HCT116 (cell line): ENCODE data around the gene TMEM25. TPM values are rescaled to one million over a fixed set of nuclear protein-coding genes. Genes with fewer than 3 reads are reported as not detected.

Experiments
- ATAC-seq: fragments of 200-7000 bp; cut with Tn5 transposase; 2 replicates; pipeline ENCODE4 v1.9.1; 2020; ENCODE audit warnings: mild to moderate bottlenecking, moderate library complexity
- BruUV-seq: library from RNA; stranded (reverse); fragments of 400-500 nt; replicated peaks from 2 replicates; lab custom pipeline; 2021; lab: Mats Ljungman, UMichigan
- CTCF ChIA-PET: fragments of 300-600 bp; sonication (Branson Sonifier 250); formaldehyde crosslinking; loops from one replicate; lab custom pipeline; 2021; ENCODE audit warnings: antibody characterized with exemption; lab: Charles Lee
- POLR2A ChIA-PET: fragments of 300-600, 350-600 bp; sonication (Branson Sonifier 250); formaldehyde crosslinking; loops from one replicate; lab custom pipeline; 2021; ENCODE audit warnings: antibody characterized with exemption; lab: Charles Lee
- RAD21 ChIA-PET, 2 experiments: fragments of 300-600 bp; sonication (Branson Sonifier 250); formaldehyde crosslinking; loops; one replicate each; lab custom pipeline; 2023; ENCODE audit warnings: low total read pairs in 2 of 2; ENCODE audit not compliant: uncharacterized antibody in 2 of 2, unreplicated experiment in 2 of 2, low non-redundant PET in 1 of 2; lab: Charles Lee
- DNase-seq: peaks from one replicate; pipeline ENCODE4 v3.0.0-alpha.2; 2010; ENCODE audit warnings: low read depth, low spot score
- H2AFZ ChIP-seq: fragments of 200-600 bp; shearing (Covaris generic), sonication (generic); 2 replicates; pipeline ENCODE4 v1.6.1; 2017; ENCODE audit warnings: low read depth, mixed run types, mixed read lengths, antibody characterized with exemption, low read length; ENCODE audit not compliant: poor library complexity, severe bottlenecking
- H3K27ac ChIP-seq: 2 replicates; pipeline ENCODE4 v1.5.1; 2012; ENCODE audit warnings: low read depth, low read length
- H3K27me3 ChIP-seq: fragments of 200-600 bp; sonication (generic); 2 replicates; pipeline ENCODE4 v1.6.1; 2016; ENCODE audit warnings: mixed run types, low read length, mixed read lengths; ENCODE audit not compliant: insufficient read depth
- H3K36me3 ChIP-seq, 2 experiments: fragments of 200-500 bp in 1 of 2; fragments of 200-600 bp in 1 of 2; sonication (Bioruptor generic) in 1 of 2; sonication (generic) in 1 of 2; 2 replicates each; pipeline versions ENCODE4 v1.5.1 to v1.6.1; 2014 to 2016; ENCODE audit warnings: low read length in 2 of 2, inconsistent platforms in 1 of 2, mixed read lengths in 1 of 2, mixed run types in 1 of 2; ENCODE audit not compliant: insufficient read depth in 2 of 2, control insufficient read depth in 1 of 2
- H3K4me1 ChIP-seq, 2 experiments: fragments of 200-600 bp in 1 of 2; sonication (generic) in 1 of 2; 2 replicates each; pipeline versions ENCODE4 v1.5.1 to v1.6.1; 2012 to 2017; ENCODE audit warnings: low read length in 2 of 2, inconsistent platforms in 1 of 2, mild to moderate bottlenecking in 1 of 2, mixed read lengths in 1 of 2, mixed run types in 1 of 2, moderate library complexity in 1 of 2; ENCODE audit not compliant: insufficient read depth in 2 of 2, control insufficient read depth in 1 of 2
- H3K4me2 ChIP-seq: fragments of 200-600 bp; sonication (generic); 2 replicates; pipeline ENCODE4 v1.6.1; 2017; ENCODE audit warnings: mixed run types, low read length, mixed read lengths
- H3K4me3 ChIP-seq, 2 experiments: fragments of 200-600 bp in 1 of 2; sonication (generic) in 1 of 2; replicated peaks in 1 of 2; 2 replicates each; pipeline ENCODE4 v1.5.1; 2011 to 2016; ENCODE audit warnings: low read length in 2 of 2, control low read depth in 1 of 2, low read depth in 1 of 2, mild to moderate bottlenecking in 1 of 2, mixed read lengths in 1 of 2, mixed run types in 1 of 2
- H3K79me2 ChIP-seq: fragments of 200-600 bp; sonication (generic); 2 replicates; pipeline ENCODE4 v1.6.1; 2017; ENCODE audit warnings: mild to moderate bottlenecking, mixed run types, low read length, moderate library complexity, mixed read lengths; ENCODE audit not compliant: insufficient read depth
- H3K9ac ChIP-seq: fragments of 200-600 bp; sonication (generic); 2 replicates; pipeline ENCODE4 v1.6.1; 2016; ENCODE audit warnings: low read length, mixed read lengths
- H3K9me2 ChIP-seq: fragments of 200-600 bp; sonication (generic), shearing (Covaris generic); 2 replicates; pipeline ENCODE4 v1.6.1; 2017; ENCODE audit warnings: mixed run types, mild to moderate bottlenecking, moderate library complexity; ENCODE audit not compliant: insufficient read depth
- H3K9me3 ChIP-seq, 2 experiments: fragments of 200-500 bp in 1 of 2; fragments of 200-600 bp in 1 of 2; sonication (Bioruptor generic) in 1 of 2; sonication (generic) in 1 of 2; 2 replicates each; pipeline ENCODE4 v1.6.1; 2014 to 2017; ENCODE audit warnings: low read length in 2 of 2, mixed read lengths in 2 of 2, inconsistent platforms in 1 of 2, low read depth in 1 of 2, mild to moderate bottlenecking in 1 of 2, mixed run types in 1 of 2, moderate library complexity in 1 of 2; ENCODE audit not compliant: control insufficient read depth in 1 of 2, insufficient read depth in 1 of 2
- H4K20me1 ChIP-seq: fragments of 200-600 bp; sonication (generic), shearing (Covaris generic); 2 replicates; pipeline ENCODE4 v1.6.1; 2017; ENCODE audit warnings: mixed run types, mild to moderate bottlenecking, moderate library complexity; ENCODE audit not compliant: insufficient read depth
- CBX3 ChIP-seq: IDR thresholded peaks from 2 replicates; pipeline ENCODE4 v1.6.1; 2012; ENCODE audit warnings: low read depth
- CEBPB ChIP-seq: IDR thresholded peaks from 2 replicates; pipeline ENCODE4 v1.6.1; 2012; ENCODE audit warnings: low read depth
- EGR1 ChIP-seq: IDR thresholded peaks from 2 replicates; pipeline ENCODE4 v1.6.1; 2012; ENCODE audit warnings: low read depth
- ELF1 ChIP-seq: IDR thresholded peaks from 2 replicates; pipeline ENCODE4 v1.6.1; 2012; ENCODE audit warnings: low read depth, borderline replicate concordance
- EZH2 ChIP-seq: fragments of 200-600 bp; sonication (generic); IDR thresholded peaks from 2 replicates; pipeline ENCODE4 v1.6.1; 2017; ENCODE audit warnings: antibody characterized with exemption, mixed run types
- EZH2phosphoT487 ChIP-seq: fragments of 200-600 bp; IDR thresholded peaks from 2 replicates; pipeline ENCODE4 v1.6.1; 2018; ENCODE audit warnings: antibody characterized with exemption, borderline replicate concordance
- FOSL1 ChIP-seq: IDR thresholded peaks from 2 replicates; pipeline ENCODE4 v1.6.1; 2012; ENCODE audit warnings: low read depth
- JUND ChIP-seq: IDR thresholded peaks from 2 replicates; pipeline ENCODE4 v1.6.1; 2012
- POLR2AphosphoS5 ChIP-seq: IDR thresholded peaks from 2 replicates; pipeline ENCODE4 v1.6.1; 2011; ENCODE audit warnings: mild to moderate bottlenecking, low read depth, low read length, moderate library complexity
- RAD21 ChIP-seq: IDR thresholded peaks from 2 replicates; pipeline ENCODE4 v1.6.1; 2012; ENCODE audit warnings: low read depth, mild to moderate bottlenecking
- SIN3A ChIP-seq: IDR thresholded peaks from 2 replicates; pipeline ENCODE4 v1.6.1; 2012; ENCODE audit warnings: low read depth
- SP1 ChIP-seq: IDR thresholded peaks from 2 replicates; pipeline ENCODE4 v1.6.1; 2012; ENCODE audit warnings: low read depth
- SRF ChIP-seq: IDR thresholded peaks from 2 replicates; pipeline ENCODE4 v1.6.1; 2012; ENCODE audit warnings: low read depth
- TCF7L2 ChIP-seq: IDR thresholded peaks from 2 replicates; pipeline ENCODE4 v1.7.0; 2011; ENCODE audit warnings: borderline replicate concordance, inconsistent platforms; ENCODE audit not compliant: insufficient read depth, insufficient read length; ENCODE audit errors: extremely low read depth
- YY1 ChIP-seq: IDR thresholded peaks from 2 replicates; pipeline ENCODE4 v1.6.1; 2011; ENCODE audit warnings: low read length, low read depth, moderate library complexity, mild to moderate bottlenecking; ENCODE audit not compliant: insufficient replicate concordance; ENCODE audit errors: extremely low read depth
- ZFX ChIP-seq: fragments of 450-650 bp; IDR thresholded peaks from 2 replicates; pipeline ENCODE4 v1.6.1; 2017
- intact Hi-C: fragments of 100-400 bp; cut with micrococcal nuclease; formaldehyde crosslinking; loops from 2 replicates; pipeline ENCODE4 v1.10.0; 2022
- total RNA-seq: library from RNA; stranded (reverse); gene quantifications from one replicate; pipeline ENCODE4 v1.2.1, GENCODE V29; 2021; ENCODE audit not compliant: unreplicated experiment
- TF ChIP-seq, protein P1 (sequence below): IDR thresholded peaks from 2 replicates; pipeline ENCODE4 v1.6.1; 2012; ENCODE audit warnings: low read depth

Gene TMEM25
- total RNA-seq, 1 experiment from 2014 or later = 27.0 TPM

DNA sequence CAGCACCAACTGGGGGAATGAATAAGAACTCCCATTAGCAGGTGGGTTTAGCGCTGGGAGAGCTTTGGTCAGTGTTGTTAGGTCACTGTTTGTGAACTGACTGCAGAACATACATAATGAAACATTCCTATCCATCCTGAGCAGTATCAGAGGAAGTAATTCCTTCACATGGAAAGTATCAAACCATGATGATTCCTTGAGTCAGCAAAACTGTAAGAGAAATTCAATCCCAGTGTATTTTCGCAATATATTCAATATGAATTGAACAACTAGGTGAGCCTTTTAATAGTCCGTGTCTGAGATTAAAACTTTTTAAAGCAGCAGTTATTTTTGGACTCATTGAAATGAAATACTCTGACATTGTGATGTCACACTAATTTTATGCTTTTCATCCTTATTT is 46.6 kb upstream of the TMEM25 start:
- no peaks in the 10 kb centered on the region for H4K20me1 ChIP-seq
- no peak overlapping the region for H2AFZ ChIP-seq
- no peaks in the 10 kb centered on the region for H3K27me3 ChIP-seq
- H3K36me3 ChIP-seq = peaks cover 45 to 50% of the 10 kb centered on the region in 2 experiments
- H3K4me3 ChIP-seq = no peak overlapping the region
- DNase-seq = no peak
- no peak overlapping the region for H3K9ac ChIP-seq
- intact Hi-C loops = no loop called here
- no peak for ATAC-seq
- TF ChIP-seq, protein P1, sequence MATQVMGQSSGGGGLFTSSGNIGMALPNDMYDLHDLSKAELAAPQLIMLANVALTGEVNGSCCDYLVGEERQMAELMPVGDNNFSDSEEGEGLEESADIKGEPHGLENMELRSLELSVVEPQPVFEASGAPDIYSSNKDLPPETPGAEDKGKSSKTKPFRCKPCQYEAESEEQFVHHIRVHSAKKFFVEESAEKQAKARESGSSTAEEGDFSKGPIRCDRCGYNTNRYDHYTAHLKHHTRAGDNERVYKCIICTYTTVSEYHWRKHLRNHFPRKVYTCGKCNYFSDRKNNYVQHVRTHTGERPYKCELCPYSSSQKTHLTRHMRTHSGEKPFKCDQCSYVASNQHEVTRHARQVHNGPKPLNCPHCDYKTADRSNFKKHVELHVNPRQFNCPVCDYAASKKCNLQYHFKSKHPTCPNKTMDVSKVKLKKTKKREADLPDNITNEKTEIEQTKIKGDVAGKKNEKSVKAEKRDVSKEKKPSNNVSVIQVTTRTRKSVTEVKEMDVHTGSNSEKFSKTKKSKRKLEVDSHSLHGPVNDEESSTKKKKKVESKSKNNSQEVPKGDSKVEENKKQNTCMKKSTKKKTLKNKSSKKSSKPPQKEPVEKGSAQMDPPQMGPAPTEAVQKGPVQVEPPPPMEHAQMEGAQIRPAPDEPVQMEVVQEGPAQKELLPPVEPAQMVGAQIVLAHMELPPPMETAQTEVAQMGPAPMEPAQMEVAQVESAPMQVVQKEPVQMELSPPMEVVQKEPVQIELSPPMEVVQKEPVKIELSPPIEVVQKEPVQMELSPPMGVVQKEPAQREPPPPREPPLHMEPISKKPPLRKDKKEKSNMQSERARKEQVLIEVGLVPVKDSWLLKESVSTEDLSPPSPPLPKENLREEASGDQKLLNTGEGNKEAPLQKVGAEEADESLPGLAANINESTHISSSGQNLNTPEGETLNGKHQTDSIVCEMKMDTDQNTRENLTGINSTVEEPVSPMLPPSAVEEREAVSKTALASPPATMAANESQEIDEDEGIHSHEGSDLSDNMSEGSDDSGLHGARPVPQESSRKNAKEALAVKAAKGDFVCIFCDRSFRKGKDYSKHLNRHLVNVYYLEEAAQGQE = no peak
- TF ChIP-seq SIN3A (no peak), EZH2phosphoT487 (no peak), EGR1 (no peak), ELF1 (no peak), JUND (no peak), RAD21 (no peak), YY1 (no peak), FOSL1 (no peak), EZH2 (no peak), CEBPB (no peak), CBX3 (no peak), POLR2AphosphoS5 (no peak), TCF7L2 (no peak), SP1 (no peak), SRF (no peak), ZFX (no peak)
- TF ChIP-seq, all 23 proteins: peak for 0
- Histone ChIP-seq H3K27ac (no peak overlapping the region), H3K79me2 (no peaks in the 10 kb centered on the region), H3K9me2 (no peaks in the 10 kb centered on the region), H3K9me3 (no peaks in the 10 kb centered on the region), H3K4me2 (no peak overlapping the region), H3K4me1 (no peaks in the 10 kb centered on the region)
- no TSS peak for BruUV-seq
- ChIA-PET POLR2A (no interaction called here), RAD21 (interaction anchor here in 1 of 2 experiments (0.7 kb wide), 1 partner anchor 59 kb away, joined by 3 read pairs; no protein-coding TSS in a partner anchor), CTCF (no interaction called here)
